Glomerular endothelial cell (primary cell): ENCODE results near the gene EMC10. TPM values are rescaled to one million over a fixed set of nuclear protein-coding genes. Genes with fewer than 3 reads are reported as not detected.
A peak's percentile ranks its signal among the peaks of the same experiment; 100 is the strongest.

Experiments
- DNase-seq: peaks from one replicate; pipeline ENCODE4 v3.0.0-alpha.2; 2011; ENCODE audit warnings: low read depth, low spot score; ENCODE audit errors: extremely low read depth
- total RNA-seq: library from RNA; depleted of rRNA; stranded (reverse); fragments of >200 nt; gene quantifications from 2 replicates; pipeline ENCODE4 v1.2.3, GENCODE V29; 2015

The EMC10 gene
- total RNA-seq, 1 donor from 2014 or later, result 120 TPM

DNA sequence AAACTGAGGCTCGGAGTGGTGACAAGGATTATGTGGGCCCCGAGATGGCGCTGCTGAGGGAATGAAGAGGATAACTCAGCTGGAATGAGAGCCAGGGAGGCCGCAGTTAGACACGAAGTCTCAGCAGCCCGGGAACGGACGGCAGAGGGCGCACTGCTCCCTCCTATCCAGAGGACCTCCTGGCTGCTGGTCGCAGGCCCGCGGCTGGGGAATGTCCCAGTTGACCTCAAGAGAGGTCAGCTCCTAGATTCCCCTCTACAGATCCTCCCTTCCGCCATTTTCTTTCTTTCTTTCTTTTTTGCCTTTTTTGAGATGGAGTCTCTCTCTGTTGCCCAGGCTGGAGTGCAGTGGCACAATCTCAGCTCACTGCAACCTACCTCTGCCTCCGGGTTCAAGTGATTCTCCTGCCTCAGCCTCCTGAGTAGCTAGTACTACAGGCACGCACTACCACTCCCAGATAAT is 61.5 kb downstream of the EMC10 start:
- DNase-seq, result peak; percentile 52

Other genes starting within 250 kb of the EMC10 start
- 0.64 TPM in 1 of 2 replicates, not detected in the other for gene KCNC3, start 147.1 kb upstream of the EMC10 start, total RNA-seq
- 0.10 and 0.70 TPM in 2 replicates for gene NAPSA, start 110.9 kb upstream of the EMC10 start, total RNA-seq
- 65.8 and 68.7 TPM in 2 replicates for gene NR1H2, start 100.0 kb upstream of the EMC10 start, total RNA-seq
- gene POLD1, start 92.2 kb upstream of the EMC10 start, total RNA-seq, result 24.0 and 29.4 TPM in 2 replicates
- not detected in 2 replicates for gene SPIB, start 57.6 kb upstream of the EMC10 start, total RNA-seq
- not detected in 2 replicates for gene MYBPC2, start 43.6 kb upstream of the EMC10 start, total RNA-seq
- gene GARIN5A, start 341 bp downstream of the EMC10 start, total RNA-seq, result 0.39 TPM in 1 of 2 replicates, not detected in the other
- 23.9 and 30.1 TPM in 2 replicates for gene JOSD2, start 34.7 kb downstream of the EMC10 start, total RNA-seq
- gene ASPDH, start 37.4 kb downstream of the EMC10 start, total RNA-seq, result not detected in 2 replicates
- not detected in 2 replicates for gene LRRC4B, start 91.9 kb downstream of the EMC10 start, total RNA-seq
- gene SYT3, start 163.4 kb downstream of the EMC10 start, total RNA-seq, result 0.53 and 0.82 TPM in 2 replicates
- gene C19orf81, start 172.9 kb downstream of the EMC10 start, total RNA-seq, result 3.1 and 9.0 TPM in 2 replicates
- gene SHANK1, start 243.3 kb downstream of the EMC10 start, total RNA-seq, result 1.2 and 2.0 TPM in 2 replicates
- 14.4 and 16.2 TPM in 2 replicates for gene CLEC11A, start 246.9 kb downstream of the EMC10 start, total RNA-seq